HCT116 (cell line): ENCODE results near the gene TMEM52. TPM values are rescaled to one million over a fixed set of nuclear protein-coding genes. Genes with fewer than 3 reads are reported as not detected.

Experiments
- ATAC-seq: fragments of 200-7000 bp; cut with Tn5 transposase; 2 replicates; pipeline ENCODE4 v1.9.1; 2020; ENCODE audit warnings: mild to moderate bottlenecking, moderate library complexity
- BruUV-seq: library from RNA; stranded (reverse); fragments of 400-500 nt; replicated peaks from 2 replicates; lab custom pipeline; 2021; lab: Mats Ljungman, UMichigan
- CTCF ChIA-PET: fragments of 300-600 bp; sonication (Branson Sonifier 250); formaldehyde crosslinking; loops from one replicate; lab custom pipeline; 2021; ENCODE audit warnings: antibody characterized with exemption; lab: Charles Lee
- POLR2A ChIA-PET: fragments of 300-600, 350-600 bp; sonication (Branson Sonifier 250); formaldehyde crosslinking; loops from one replicate; lab custom pipeline; 2021; ENCODE audit warnings: antibody characterized with exemption; lab: Charles Lee
- RAD21 ChIA-PET, 2 experiments: fragments of 300-600 bp; sonication (Branson Sonifier 250); formaldehyde crosslinking; loops; one replicate each; lab custom pipeline; 2023; ENCODE audit warnings: low total read pairs in 2 of 2; ENCODE audit not compliant: uncharacterized antibody in 2 of 2, unreplicated experiment in 2 of 2, low non-redundant PET in 1 of 2; lab: Charles Lee
- DNase-seq: peaks from one replicate; pipeline ENCODE4 v3.0.0-alpha.2; 2010; ENCODE audit warnings: low read depth, low spot score
- H2AFZ ChIP-seq: fragments of 200-600 bp; shearing (Covaris generic), sonication (generic); 2 replicates; pipeline ENCODE4 v1.6.1; 2017; ENCODE audit warnings: low read depth, mixed run types, mixed read lengths, antibody characterized with exemption, low read length; ENCODE audit not compliant: poor library complexity, severe bottlenecking
- H3K27ac ChIP-seq: 2 replicates; pipeline ENCODE4 v1.5.1; 2012; ENCODE audit warnings: low read depth, low read length
- H3K27me3 ChIP-seq: fragments of 200-600 bp; sonication (generic); 2 replicates; pipeline ENCODE4 v1.6.1; 2016; ENCODE audit warnings: mixed run types, low read length, mixed read lengths; ENCODE audit not compliant: insufficient read depth
- H3K36me3 ChIP-seq, 2 experiments: fragments of 200-500 bp in 1 of 2; fragments of 200-600 bp in 1 of 2; sonication (Bioruptor generic) in 1 of 2; sonication (generic) in 1 of 2; 2 replicates each; pipeline versions ENCODE4 v1.5.1 to v1.6.1; 2014 to 2016; ENCODE audit warnings: low read length in 2 of 2, inconsistent platforms in 1 of 2, mixed read lengths in 1 of 2, mixed run types in 1 of 2; ENCODE audit not compliant: insufficient read depth in 2 of 2, control insufficient read depth in 1 of 2
- H3K4me1 ChIP-seq, 2 experiments: fragments of 200-600 bp in 1 of 2; sonication (generic) in 1 of 2; 2 replicates each; pipeline versions ENCODE4 v1.5.1 to v1.6.1; 2012 to 2017; ENCODE audit warnings: low read length in 2 of 2, inconsistent platforms in 1 of 2, mild to moderate bottlenecking in 1 of 2, mixed read lengths in 1 of 2, mixed run types in 1 of 2, moderate library complexity in 1 of 2; ENCODE audit not compliant: insufficient read depth in 2 of 2, control insufficient read depth in 1 of 2
- H3K4me2 ChIP-seq: fragments of 200-600 bp; sonication (generic); 2 replicates; pipeline ENCODE4 v1.6.1; 2017; ENCODE audit warnings: mixed run types, low read length, mixed read lengths
- H3K4me3 ChIP-seq, 2 experiments: fragments of 200-600 bp in 1 of 2; sonication (generic) in 1 of 2; replicated peaks in 1 of 2; 2 replicates each; pipeline ENCODE4 v1.5.1; 2011 to 2016; ENCODE audit warnings: low read length in 2 of 2, control low read depth in 1 of 2, low read depth in 1 of 2, mild to moderate bottlenecking in 1 of 2, mixed read lengths in 1 of 2, mixed run types in 1 of 2
- H3K79me2 ChIP-seq: fragments of 200-600 bp; sonication (generic); 2 replicates; pipeline ENCODE4 v1.6.1; 2017; ENCODE audit warnings: mild to moderate bottlenecking, mixed run types, low read length, moderate library complexity, mixed read lengths; ENCODE audit not compliant: insufficient read depth
- H3K9ac ChIP-seq: fragments of 200-600 bp; sonication (generic); 2 replicates; pipeline ENCODE4 v1.6.1; 2016; ENCODE audit warnings: low read length, mixed read lengths
- H3K9me2 ChIP-seq: fragments of 200-600 bp; sonication (generic), shearing (Covaris generic); 2 replicates; pipeline ENCODE4 v1.6.1; 2017; ENCODE audit warnings: mixed run types, mild to moderate bottlenecking, moderate library complexity; ENCODE audit not compliant: insufficient read depth
- H3K9me3 ChIP-seq, 2 experiments: fragments of 200-500 bp in 1 of 2; fragments of 200-600 bp in 1 of 2; sonication (Bioruptor generic) in 1 of 2; sonication (generic) in 1 of 2; 2 replicates each; pipeline ENCODE4 v1.6.1; 2014 to 2017; ENCODE audit warnings: low read length in 2 of 2, mixed read lengths in 2 of 2, inconsistent platforms in 1 of 2, low read depth in 1 of 2, mild to moderate bottlenecking in 1 of 2, mixed run types in 1 of 2, moderate library complexity in 1 of 2; ENCODE audit not compliant: control insufficient read depth in 1 of 2, insufficient read depth in 1 of 2
- H4K20me1 ChIP-seq: fragments of 200-600 bp; sonication (generic), shearing (Covaris generic); 2 replicates; pipeline ENCODE4 v1.6.1; 2017; ENCODE audit warnings: mixed run types, mild to moderate bottlenecking, moderate library complexity; ENCODE audit not compliant: insufficient read depth
- ATF3 ChIP-seq: IDR thresholded peaks from 2 replicates; pipeline ENCODE4 v1.6.1; 2012
- CBX3 ChIP-seq: IDR thresholded peaks from 2 replicates; pipeline ENCODE4 v1.6.1; 2012; ENCODE audit warnings: low read depth
- EGR1 ChIP-seq: IDR thresholded peaks from 2 replicates; pipeline ENCODE4 v1.6.1; 2012; ENCODE audit warnings: low read depth
- EZH2 ChIP-seq: fragments of 200-600 bp; sonication (generic); IDR thresholded peaks from 2 replicates; pipeline ENCODE4 v1.6.1; 2017; ENCODE audit warnings: antibody characterized with exemption, mixed run types
- FOSL1 ChIP-seq: IDR thresholded peaks from 2 replicates; pipeline ENCODE4 v1.6.1; 2012; ENCODE audit warnings: low read depth
- RAD21 ChIP-seq: IDR thresholded peaks from 2 replicates; pipeline ENCODE4 v1.6.1; 2012; ENCODE audit warnings: low read depth, mild to moderate bottlenecking
- SIN3A ChIP-seq: IDR thresholded peaks from 2 replicates; pipeline ENCODE4 v1.6.1; 2012; ENCODE audit warnings: low read depth
- YY1 ChIP-seq: IDR thresholded peaks from 2 replicates; pipeline ENCODE4 v1.6.1; 2011; ENCODE audit warnings: low read length, low read depth, moderate library complexity, mild to moderate bottlenecking; ENCODE audit not compliant: insufficient replicate concordance; ENCODE audit errors: extremely low read depth
- ZFX ChIP-seq: fragments of 450-650 bp; IDR thresholded peaks from 2 replicates; pipeline ENCODE4 v1.6.1; 2017
- ZNF274 ChIP-seq: fragments of 200-500 bp; sonication (Bioruptor generic); IDR thresholded peaks from 2 replicates; pipeline ENCODE4 v1.6.1; 2014; ENCODE audit warnings: mild to moderate bottlenecking, low read depth, low read length, inconsistent platforms
- intact Hi-C: fragments of 100-400 bp; cut with micrococcal nuclease; formaldehyde crosslinking; loops from 2 replicates; pipeline ENCODE4 v1.10.0; 2022
- total RNA-seq: library from RNA; stranded (reverse); gene quantifications from one replicate; pipeline ENCODE4 v1.2.1, GENCODE V29; 2021; ENCODE audit not compliant: unreplicated experiment

TMEM52 gene
- total RNA-seq, 1 experiment from 2014 or later, result 27.5 TPM

DNA sequence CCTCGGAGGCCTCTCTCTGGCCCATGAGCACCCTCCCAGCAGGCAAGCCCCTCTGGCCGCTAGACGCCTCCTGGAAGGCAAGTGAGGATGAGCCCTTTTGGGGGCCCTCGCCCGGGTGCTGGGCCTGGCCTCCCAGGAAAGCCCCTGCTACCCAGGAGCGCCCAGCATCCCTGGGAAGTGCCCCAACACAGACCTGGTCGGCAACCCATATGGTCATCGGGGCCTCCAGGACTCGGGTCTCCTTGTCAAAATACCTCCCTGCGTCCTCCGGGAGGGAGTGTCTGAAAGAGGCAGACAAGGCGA lies 21.0 kb upstream of the TMEM52 start:
- no peak overlapping the region for H2AFZ ChIP-seq
- ATAC-seq (no peak), DNase-seq (no peak)
- no peak overlapping the region for H3K9ac ChIP-seq
- ChIA-PET CTCF (no interaction called here), POLR2A (no interaction called here), RAD21 (no interaction called here)
- no TSS peak for BruUV-seq
- H3K27ac ChIP-seq, result no peak overlapping the region
- no peaks in the 10 kb centered on the region for H4K20me1 ChIP-seq
- TF ChIP-seq FOSL1, result no peak
- no peak for TF ChIP-seq RAD21
- TF ChIP-seq ZNF274, result no peak
- no peak for TF ChIP-seq CBX3
- TF ChIP-seq EZH2, result no peak
- no peak for TF ChIP-seq ZFX
- no peak for TF ChIP-seq YY1
- TF ChIP-seq ATF3, result no peak
- H3K9me2 ChIP-seq, result no peaks in the 10 kb centered on the region
- no peak overlapping the region for H3K4me2 ChIP-seq
- H3K9me3 ChIP-seq, result no peaks in the 10 kb centered on the region
- peaks cover 0 to 10% of the 10 kb centered on the region in 2 experiments; a peak in 1 of 4 replicates for H3K4me1 ChIP-seq
- no peaks in the 10 kb centered on the region for H3K79me2 ChIP-seq
- H3K4me3 ChIP-seq, result no peak overlapping the region
- intact Hi-C loops, result no loop called here
- no peaks in the 10 kb centered on the region for H3K36me3 ChIP-seq
- H3K27me3 ChIP-seq, result no peaks in the 10 kb centered on the region

DNA sequence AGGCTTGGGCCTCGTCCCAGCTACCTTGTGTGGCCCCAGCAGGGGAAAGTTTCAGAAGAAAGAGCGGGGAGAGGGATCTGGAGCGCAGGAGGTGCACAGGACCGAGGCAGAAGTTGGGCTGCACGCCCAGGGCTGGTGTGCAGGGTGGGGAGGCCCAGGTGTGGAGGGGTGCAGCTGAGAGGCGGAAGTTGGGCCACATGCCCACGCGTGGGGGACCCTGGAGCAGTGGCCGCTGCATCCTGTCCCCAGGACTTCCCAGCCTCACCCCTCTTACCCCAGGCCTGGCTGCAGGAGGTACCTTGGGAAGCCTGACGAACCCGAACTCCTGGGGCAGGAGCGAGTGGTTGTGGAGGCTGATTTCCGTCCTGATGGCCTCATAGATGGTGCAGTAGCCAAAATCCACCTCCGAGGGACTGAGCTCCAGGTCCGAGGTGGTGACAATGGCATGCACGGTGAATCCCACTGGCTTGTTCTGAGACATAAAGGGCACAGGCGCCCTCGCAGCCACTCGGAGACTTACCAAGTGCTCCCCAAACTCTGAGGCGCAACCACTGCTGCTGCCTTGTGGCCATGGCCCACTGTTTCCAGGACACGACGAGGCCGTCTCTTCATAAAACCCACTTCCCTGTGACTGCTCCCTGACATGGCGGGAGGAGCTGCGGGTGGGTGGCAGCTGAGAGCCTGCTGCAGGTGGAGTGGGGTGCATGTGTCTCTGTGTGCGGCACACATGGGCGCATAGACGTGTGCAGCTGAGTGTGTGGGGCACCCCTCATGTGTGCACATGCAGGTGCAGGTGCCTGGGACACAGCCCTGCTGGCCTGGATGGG lies 20.4 kb upstream of the TMEM52 start:
- H3K4me2 ChIP-seq, result no peak overlapping the region
- no peak overlapping the region for H3K9ac ChIP-seq
- ChIA-PET RAD21 (no interaction called here), CTCF (no interaction called here), POLR2A (no interaction called here)
- H3K36me3 ChIP-seq, result no peaks in the 10 kb centered on the region
- no peaks in the 10 kb centered on the region for H3K27me3 ChIP-seq
- no peaks in the 10 kb centered on the region for H3K9me2 ChIP-seq
- DNase-seq (no peak), ATAC-seq (no peak)
- no peak overlapping the region for H2AFZ ChIP-seq
- no peaks in the 10 kb centered on the region for H4K20me1 ChIP-seq
- H3K9me3 ChIP-seq, result peaks cover 0 to 2% of the 10 kb centered on the region in 2 experiments; a peak in 1 of 4 replicates
- no peak for TF ChIP-seq EGR1
- TF ChIP-seq SIN3A, result no peak
- TF ChIP-seq ATF3, result no peak
- intact Hi-C loops, result no loop called here
- no TSS peak for BruUV-seq
- H3K79me2 ChIP-seq, result no peaks in the 10 kb centered on the region
- peaks cover 0 to 10% of the 10 kb centered on the region in 2 experiments; a peak in 1 of 4 replicates for H3K4me1 ChIP-seq
- no peak overlapping the region for H3K27ac ChIP-seq
- H3K4me3 ChIP-seq, result no peak overlapping the region
